Tibial artery (tissue), 4 donors: Measurements from ENCODE around the gene KIF18B.
A peak's percentile ranks its signal among the peaks of the same experiment; 100 is the strongest.

Source experiments
- DNase-seq, 2 donors: peaks; one replicate each; pipeline ENCODE4 v3.0.0-alpha.2; 2019
- H3K27ac ChIP-seq, 2 donors: fragments of 200-600 bp; sonication (generic) in 1 of 2; 1 replicate in 1 of 2; 2 replicates in 1 of 2; pipeline ENCODE4 v1.5.1; 2018 to 2019; ENCODE audit warnings: mild to moderate bottlenecking in 1 of 2
- H3K27me3 ChIP-seq, 2 donors: fragments of 200-600 bp; sonication (generic) in 1 of 2; one replicate each; pipeline versions ENCODE4 v1.5.1 to v1.6.0; 2016 to 2019
- H3K36me3 ChIP-seq, 3 donors: fragments of 200-600 bp; sonication (generic) in 2 of 3; one replicate each; pipeline ENCODE4 v1.5.1; 2016 to 2019; ENCODE audit warnings: mild to moderate bottlenecking in 2 of 3
- H3K4me1 ChIP-seq, 4 donors: fragments of 200-600 bp; sonication (generic) in 2 of 4; 1 replicate in 3 of 4; 2 replicates in 1 of 4; pipeline ENCODE4 v1.5.1; 2016 to 2019
- H3K4me3 ChIP-seq, 2 donors: fragments of 200-600 bp; sonication (generic) in 1 of 2; 1 replicate in 1 of 2; 2 replicates in 1 of 2; pipeline ENCODE4 v1.5.1; 2018 to 2019; ENCODE audit warnings: mild to moderate bottlenecking in 2 of 2
- H3K9me3 ChIP-seq, 3 donors: fragments of 200-600 bp; sonication (generic) in 1 of 3; one replicate each; pipeline ENCODE4 v1.5.1; 2016 to 2019
- intact Hi-C: fragments of 100-400 bp; cut with DNase I; formaldehyde crosslinking; loops from one replicate; pipeline ENCODE4 v1.15.0; 2023; ENCODE audit warnings: low total_unique reads
- TF ChIP-seq, protein P1 (sequence below), 2 experiments: fragments of 200-600 bp in 1 of 2; fragments of 450-650 bp in 1 of 2; IDR thresholded peaks; one replicate each; pipeline ENCODE4 v1.5.1; 2017 to 2019; ENCODE audit warnings: antibody characterized with exemption in 2 of 2, mild to moderate bottlenecking in 1 of 2, moderate library complexity in 1 of 2

The KIF18B gene

DNA sequence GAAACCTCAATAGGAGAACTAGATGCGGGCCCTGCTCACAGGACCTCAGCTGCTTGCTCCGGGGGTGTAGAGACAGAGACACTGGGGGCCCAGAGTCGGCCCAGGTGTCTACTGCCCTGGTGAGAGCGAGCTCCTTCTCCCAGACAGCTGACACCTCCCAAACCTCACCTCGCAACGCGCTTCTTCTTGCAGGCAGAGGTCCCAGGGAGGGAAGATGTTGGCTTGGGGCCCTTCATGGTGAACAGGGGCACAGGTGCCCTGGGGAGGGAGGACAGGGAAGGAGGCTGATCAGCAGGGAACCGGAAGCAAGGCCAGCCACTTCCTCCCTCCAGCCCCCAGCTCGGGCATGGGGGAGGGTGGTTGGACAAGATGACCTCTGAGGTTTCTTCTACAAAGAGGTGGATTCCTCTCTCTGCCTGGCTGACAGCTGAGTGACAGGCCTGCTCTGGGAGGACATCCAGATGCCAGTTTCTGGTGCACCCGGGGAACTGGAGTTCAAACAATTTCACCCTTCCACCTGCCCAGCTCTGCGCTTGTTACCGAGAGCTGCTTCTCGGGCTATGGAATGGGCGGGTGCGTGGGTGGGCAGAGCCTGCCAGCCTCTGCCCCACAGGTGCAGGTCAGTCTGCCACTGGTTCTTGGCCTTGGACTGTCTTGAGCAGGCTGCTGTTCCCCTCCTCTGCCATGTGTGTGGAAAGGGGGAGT, 20.6 kb downstream of the KIF18B start:
- TF ChIP-seq, protein P1, sequence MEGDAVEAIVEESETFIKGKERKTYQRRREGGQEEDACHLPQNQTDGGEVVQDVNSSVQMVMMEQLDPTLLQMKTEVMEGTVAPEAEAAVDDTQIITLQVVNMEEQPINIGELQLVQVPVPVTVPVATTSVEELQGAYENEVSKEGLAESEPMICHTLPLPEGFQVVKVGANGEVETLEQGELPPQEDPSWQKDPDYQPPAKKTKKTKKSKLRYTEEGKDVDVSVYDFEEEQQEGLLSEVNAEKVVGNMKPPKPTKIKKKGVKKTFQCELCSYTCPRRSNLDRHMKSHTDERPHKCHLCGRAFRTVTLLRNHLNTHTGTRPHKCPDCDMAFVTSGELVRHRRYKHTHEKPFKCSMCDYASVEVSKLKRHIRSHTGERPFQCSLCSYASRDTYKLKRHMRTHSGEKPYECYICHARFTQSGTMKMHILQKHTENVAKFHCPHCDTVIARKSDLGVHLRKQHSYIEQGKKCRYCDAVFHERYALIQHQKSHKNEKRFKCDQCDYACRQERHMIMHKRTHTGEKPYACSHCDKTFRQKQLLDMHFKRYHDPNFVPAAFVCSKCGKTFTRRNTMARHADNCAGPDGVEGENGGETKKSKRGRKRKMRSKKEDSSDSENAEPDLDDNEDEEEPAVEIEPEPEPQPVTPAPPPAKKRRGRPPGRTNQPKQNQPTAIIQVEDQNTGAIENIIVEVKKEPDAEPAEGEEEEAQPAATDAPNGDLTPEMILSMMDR (IDR thresholded peaks at IDR 0.05), result no peak
- intact Hi-C loops, result loop anchor here (10.0 kb wide), 1 partner anchor 268 kb away; no protein-coding TSS in a partner anchor
- Histone ChIP-seq H3K36me3 (no peaks in the 10 kb centered on the region), H3K4me3 (no peak overlapping the region), H3K27me3 (no peaks in the 10 kb centered on the region), H3K4me1 (no peaks in the 10 kb centered on the region), H3K27ac (no peak overlapping the region), H3K9me3 (no peaks in the 10 kb centered on the region)
- DNase-seq, result peak in 1 of 2 donors; percentile 48

DNA sequence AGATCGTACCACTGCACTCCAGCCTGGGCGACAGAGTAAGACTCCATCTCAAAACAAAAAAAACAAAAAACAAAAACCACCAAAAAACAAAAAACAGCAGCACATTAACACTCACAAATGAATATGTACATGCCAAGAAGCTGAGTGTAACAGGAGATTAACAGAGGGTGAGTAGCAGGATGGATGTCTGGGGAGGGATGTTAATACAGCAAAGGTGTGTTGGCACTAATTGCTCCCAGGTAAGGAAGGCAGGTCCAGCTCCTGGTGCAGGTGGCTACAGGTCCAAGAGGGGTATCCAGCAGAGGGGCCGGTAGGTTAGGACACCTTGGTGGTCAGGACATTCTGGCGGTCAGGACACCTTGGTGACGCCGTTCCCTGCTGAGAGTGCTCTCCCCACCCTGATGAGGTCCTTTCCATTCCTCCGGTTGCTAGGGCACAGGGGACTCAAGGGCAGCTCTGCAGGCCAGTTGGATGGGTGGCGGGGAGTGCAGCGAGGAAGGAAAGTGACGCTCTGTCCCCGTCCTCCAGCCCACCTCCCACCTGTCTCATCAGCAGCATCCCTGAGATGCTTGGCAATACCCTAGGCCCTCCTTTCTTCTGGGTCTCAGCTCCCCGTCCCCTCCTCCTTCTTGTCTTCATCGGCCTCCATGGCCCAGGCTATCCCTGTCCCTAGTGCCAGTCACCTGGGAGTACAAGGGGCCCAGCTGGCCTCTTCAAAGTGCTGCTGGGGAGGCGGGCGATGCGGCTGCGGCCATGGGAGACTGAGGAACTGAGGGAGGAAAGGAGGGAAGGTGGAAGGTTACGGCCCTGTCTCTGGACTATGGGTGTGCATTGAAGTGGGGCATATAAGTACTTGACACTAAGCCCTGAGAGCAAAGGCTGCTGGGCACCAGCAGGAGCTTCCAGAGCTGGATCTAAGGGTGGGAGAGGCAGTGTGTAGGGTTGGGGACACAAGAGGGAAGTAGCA, 21.6 kb downstream of the KIF18B start:
- H3K4me3 ChIP-seq, result no peak overlapping the region
- DNase-seq, result peak in 1 of 2 donors; percentile 43
- H3K4me1 ChIP-seq, result no peaks in the 10 kb centered on the region
- no peaks in the 10 kb centered on the region for H3K27me3 ChIP-seq
- intact Hi-C loops, result loop anchor here (10.0 kb wide), 1 partner anchor 269 kb away; no protein-coding TSS in a partner anchor
- no peaks in the 10 kb centered on the region for H3K36me3 ChIP-seq
- TF ChIP-seq, protein P1 (IDR thresholded peaks at IDR 0.05), result no peak
- no peak overlapping the region for H3K27ac ChIP-seq
- H3K9me3 ChIP-seq, result no peaks in the 10 kb centered on the region

DNA sequence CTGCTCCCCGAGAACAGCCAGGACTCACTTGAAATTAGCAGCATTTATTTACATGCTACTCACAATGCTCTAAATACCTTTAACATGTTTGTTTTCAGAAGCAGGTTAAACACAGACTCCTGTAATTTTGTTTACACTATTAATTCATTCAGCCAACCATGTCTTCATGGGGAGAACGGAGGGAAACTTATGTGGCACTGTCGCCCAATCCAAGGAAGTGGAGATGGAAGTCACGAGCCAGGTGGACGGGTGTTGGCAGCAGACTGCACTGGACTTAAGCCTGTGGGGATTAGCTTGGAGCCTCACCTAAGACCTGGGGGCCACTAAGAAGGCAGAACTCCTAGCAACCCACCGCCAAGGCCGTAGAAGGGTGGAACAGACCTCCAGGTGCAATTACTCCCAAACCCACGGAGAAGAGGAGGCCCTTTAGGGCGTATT, 23.4 kb downstream of the KIF18B start:
- H3K27me3 ChIP-seq, result no peaks in the 10 kb centered on the region
- H3K9me3 ChIP-seq, result no peaks in the 10 kb centered on the region
- no peak overlapping the region for H3K27ac ChIP-seq
- peak in 1 of 2 donors; percentile 10 for DNase-seq
- H3K4me3 ChIP-seq, result no peak overlapping the region
- no peaks in the 10 kb centered on the region for H3K36me3 ChIP-seq
- TF ChIP-seq, protein P1 (IDR thresholded peaks at IDR 0.05), result no peak
- H3K4me1 ChIP-seq, result peaks cover 0 to 3% (median 0%) of the 10 kb centered on the region in 4 donors
- intact Hi-C loops, result loop anchor here (10.0 kb wide), 1 partner anchor 271 kb away; no protein-coding TSS in a partner anchor

DNA sequence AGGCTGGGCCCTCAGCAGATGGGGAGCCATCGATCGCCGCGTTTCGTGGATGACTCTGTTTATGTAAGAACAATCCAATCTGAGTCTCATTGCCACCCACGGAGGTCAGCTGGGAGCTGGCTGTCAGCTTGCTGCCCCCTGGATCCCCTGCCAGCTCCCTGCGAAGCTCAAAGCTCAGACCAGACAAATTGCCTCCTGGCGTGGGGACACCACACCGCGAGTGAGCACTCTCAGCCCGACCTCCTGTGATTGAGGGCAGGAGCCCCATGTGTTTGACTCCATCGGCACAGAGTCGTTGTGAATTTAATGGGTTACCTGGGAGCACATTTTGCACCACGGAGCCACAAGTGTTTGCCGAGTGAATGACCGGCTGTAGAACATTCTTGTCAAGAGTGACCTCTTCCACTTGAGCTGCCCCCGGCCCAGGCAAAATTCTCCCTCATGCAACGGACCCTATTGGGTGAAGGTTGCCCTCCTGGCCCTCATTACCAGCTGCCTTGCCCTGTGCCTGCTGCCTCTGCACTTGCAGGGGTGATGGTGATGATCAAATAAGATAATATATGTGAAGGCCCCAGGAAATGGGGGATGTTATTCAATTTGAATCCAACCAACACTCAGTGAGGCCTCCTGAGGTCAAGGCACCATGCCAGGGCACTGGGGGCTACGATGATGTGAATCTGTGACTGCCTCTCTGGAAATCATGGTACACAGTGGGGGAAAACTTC, 24.7 kb downstream of the KIF18B start:
- H3K36me3 ChIP-seq, result no peaks in the 10 kb centered on the region
- H3K9me3 ChIP-seq, result no peaks in the 10 kb centered on the region
- no peaks in the 10 kb centered on the region for H3K27me3 ChIP-seq
- peaks cover 0 to 3% (median 0%) of the 10 kb centered on the region in 4 donors for H3K4me1 ChIP-seq
- TF ChIP-seq, protein P1 (IDR thresholded peaks at IDR 0.05), result no peak
- intact Hi-C loops, result loop anchor here (10.0 kb wide), 1 partner anchor 272 kb away; no protein-coding TSS in a partner anchor
- no peak overlapping the region for H3K27ac ChIP-seq
- no peak overlapping the region for H3K4me3 ChIP-seq
- DNase-seq, result peak in 1 of 2 donors; percentile 59

DNA sequence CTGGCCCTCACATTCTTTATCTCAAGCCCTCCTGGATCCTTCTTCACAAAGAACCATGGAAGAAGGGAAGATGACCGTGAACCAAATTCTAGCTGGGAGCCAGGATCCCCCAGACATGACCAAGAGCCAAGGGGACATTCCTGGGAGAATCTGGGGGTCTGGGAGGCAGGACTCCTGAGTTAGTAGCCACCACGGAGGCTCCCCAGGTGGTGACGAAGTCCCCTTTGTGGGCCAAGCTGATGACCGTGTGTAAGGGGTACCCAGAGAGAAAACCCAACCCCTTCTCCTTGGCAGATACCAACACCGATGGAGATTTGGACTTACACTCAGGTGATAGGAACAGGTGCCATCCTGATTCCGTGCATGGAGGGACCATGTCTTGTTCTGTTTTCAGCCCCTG, 25.4 kb downstream of the KIF18B start:
- H3K27ac ChIP-seq, result no peak overlapping the region
- no peak overlapping the region for H3K4me3 ChIP-seq
- peaks cover 0 to 7% (median 5%) of the 10 kb centered on the region in 4 donors for H3K4me1 ChIP-seq
- no peaks in the 10 kb centered on the region for H3K36me3 ChIP-seq
- no peaks in the 10 kb centered on the region for H3K27me3 ChIP-seq
- TF ChIP-seq, protein P1 (IDR thresholded peaks at IDR 0.05), result no peak
- H3K9me3 ChIP-seq, result no peaks in the 10 kb centered on the region
- intact Hi-C loops, result loop anchor here (10.0 kb wide), 1 partner anchor 273 kb away; no protein-coding TSS in a partner anchor
- DNase-seq, result peak in 1 of 2 donors; percentile 24
